Transverse colon (tissue), 4 donors: ENCODE data around the gene GRAP2.

Experiments
- CTCF ChIP-seq, 5 experiments: fragments of 200-600 bp in 3 of 5; fragments of 450-650 bp in 2 of 5; sonication (generic) in 3 of 5; IDR thresholded peaks; 1 replicate in 2 of 5; 2 replicates in 3 of 5; pipeline ENCODE4 v1.5.1; 2016 to 2017; ENCODE audit warnings: antibody characterized with exemption in 5 of 5, inconsistent platforms in 3 of 5, mild to moderate bottlenecking in 2 of 5, moderate library complexity in 1 of 5
- EP300 ChIP-seq: sonication (generic); formaldehyde crosslinking; IDR thresholded peaks from one replicate; pipeline ENCODE4 v1.6.1; 2017; ENCODE audit warnings: antibody characterized with exemption, low read depth
- POLR2A ChIP-seq: fragments of 450-650 bp; IDR thresholded peaks from one replicate; pipeline ENCODE4 v1.6.1; 2016; ENCODE audit warnings: antibody characterized with exemption, mild to moderate bottlenecking, moderate library complexity
- POLR2AphosphoS5 ChIP-seq, 3 donors: sonication (generic); formaldehyde crosslinking; IDR thresholded peaks; one replicate each; pipeline ENCODE4 v1.6.1; 2016; ENCODE audit warnings: antibody characterized with exemption in 3 of 3

- no peak for TF ChIP-seq CTCF (IDR thresholded peaks at IDR 0.05)
- no peak for TF ChIP-seq POLR2A
- no peak for TF ChIP-seq POLR2AphosphoS5 (IDR thresholded peaks at IDR 0.05)
- no peak for TF ChIP-seq EP300
These were observed 51.5 kb downstream of the GRAP2 start for GRCh38 chr22:39952347-39952746.
